Right lung (tissue), 5 donors: Measurements from ENCODE around the gene MYO18B. TPM values are rescaled to one million over a fixed set of nuclear protein-coding genes. Genes with fewer than 3 reads are reported as not detected.

ENCODE experiments used
- DNase-seq, 2 donors: peaks; one replicate each; pipeline ENCODE4 v3.0.0-alpha.2; 2013
- polyA plus RNA-seq, 5 donors: library from polyadenylated mRNA; unstranded; fragments of 120-200 nt; gene quantifications; one replicate each; pipeline versions ENCODE4 v1.2.1 to v1.2.3, GENCODE V29; 2013; ENCODE audit warnings: inconsistent platforms in 1 of 5, low replicate concordance in 1 of 5; ENCODE audit not compliant: insufficient read length in 5 of 5, insufficient read depth in 1 of 5

The MYO18B gene
- polyA plus RNA-seq, 5 donors: 0.11 to 3.4 (median 0.15) TPM

- DNase-seq: no peak
These were observed 249.0 kb downstream of the MYO18B start for GRCh38 chr22:25990940-25991339.

- no peak for DNase-seq
These were observed 250.3 kb downstream of the MYO18B start for GRCh38 chr22:25992331-25992730.

- DNase-seq: no peak
These were observed 254.7 kb downstream of the MYO18B start for GRCh38 chr22:25996669-25997068.

- no peak for DNase-seq
These were observed 256.1 kb downstream of the MYO18B start for GRCh38 chr22:25997886-25998775.

- DNase-seq: no peak
These were observed 260.5 kb downstream of the MYO18B start for GRCh38 chr22:26002456-26002855.

GRCh38 chr22:26004477-26004876 lies 262.5 kb downstream of the MYO18B start:
- DNase-seq: no peak

GRCh38 chr22:26008587-26008986 lies 266.6 kb downstream of the MYO18B start:
- no peak for DNase-seq

- no peak for DNase-seq
These were observed 274.9 kb downstream of the MYO18B start for GRCh38 chr22:26016916-26017315.

GRCh38 chr22:26017932-26018331 lies 275.9 kb downstream of the MYO18B start:
- DNase-seq: no peak

GRCh38 chr22:26019596-26019995 lies 277.6 kb downstream of the MYO18B start:
- DNase-seq: no peak

GRCh38 chr22:26021516-26021915 lies 279.5 kb downstream of the MYO18B start:
- DNase-seq: no peak

GRCh38 chr22:26023104-26023775 lies 281.3 kb downstream of the MYO18B start:
- DNase-seq: no peak

- no peak for DNase-seq
These were observed 283.6 kb downstream of the MYO18B start for GRCh38 chr22:26025626-26026025.

GRCh38 chr22:26027341-26027740 lies 285.4 kb downstream of the MYO18B start:
- DNase-seq: no peak

- no peak for DNase-seq
These were observed 289.7 kb downstream of the MYO18B start for GRCh38 chr22:26031641-26032040.

GRCh38 chr22:26033071-26033470 lies 291.1 kb downstream of the MYO18B start:
- no peak for DNase-seq

- no peak for DNase-seq
These were observed 291.6 kb downstream of the MYO18B start for GRCh38 chr22:26033586-26033985.

- no peak for DNase-seq
These were observed 293.5 kb downstream of the MYO18B start for GRCh38 chr22:26035523-26035922.

- no peak for DNase-seq
These were observed 296.4 kb downstream of the MYO18B start for GRCh38 chr22:26038365-26038764.

GRCh38 chr22:26041931-26042330 lies 299.9 kb downstream of the MYO18B start:
- DNase-seq: no peak

- no peak for DNase-seq
These were observed 301.0 kb downstream of the MYO18B start for GRCh38 chr22:26043031-26043430.

- no peak for DNase-seq
These were observed 303.1 kb downstream of the MYO18B start for GRCh38 chr22:26045051-26045450.

GRCh38 chr22:26045860-26046259 lies 303.9 kb downstream of the MYO18B start:
- DNase-seq: no peak
